IMR-90 (cell line): ENCODE measurements around the gene CAMTA1. TPM values are rescaled to one million over a fixed set of nuclear protein-coding genes. Genes with fewer than 3 reads are reported as not detected.

ENCODE experiments used
- ATAC-seq: fragments of 200-7000 bp; cut with Tn5 transposase; 2 replicates; pipeline ENCODE4 v1.9.1; 2020; ENCODE audit warnings: low read depth, mild to moderate bottlenecking, moderate library complexity
- BruUV-seq: library from RNA; stranded (reverse); fragments of 400-500 nt; replicated peaks from 2 replicates; lab custom pipeline; 2021; lab: Mats Ljungman, UMichigan
- CTCF ChIA-PET: fragments of 300-600 bp; formaldehyde crosslinking; extraction: SDS; loops from one replicate; lab custom pipeline; 2021; ENCODE audit warnings: antibody characterized with exemption; lab: Yijun Ruan, JAX
- POLR2A ChIA-PET: fragments of 300-600 bp; sonication (Branson Sonifier 250); formaldehyde crosslinking; loops from one replicate; lab custom pipeline; 2022; ENCODE audit warnings: antibody characterized with exemption; ENCODE audit not compliant: unreplicated experiment; lab: Charles Lee
- DNase-seq: peaks from one replicate; pipeline ENCODE4 v3.0.0; 2013
- H2AFZ ChIP-seq: replicated peaks from 2 replicates; pipeline ENCODE3; 2013; ENCODE audit warnings: low read length, mild to moderate bottlenecking; ENCODE audit not compliant: poor library complexity
- H2AK5ac ChIP-seq: 2 replicates; pipeline ENCODE4 v1.6.1; 2013; ENCODE audit warnings: low read depth, low read length, inconsistent platforms
- H2AK9ac ChIP-seq: replicated peaks from 2 replicates; pipeline ENCODE3; 2013; ENCODE audit warnings: mild to moderate bottlenecking, low read depth, low read length, moderate library complexity; ENCODE audit not compliant: poor library complexity
- H2BK120ac ChIP-seq: 2 replicates; pipeline ENCODE4 v1.6.1; 2013; ENCODE audit warnings: low read depth, low read length, inconsistent platforms
- H2BK15ac ChIP-seq: 3 replicates; pipeline ENCODE4 v1.6.1; 2013; ENCODE audit warnings: low read depth, low read length, inconsistent platforms
- H2BK20ac ChIP-seq: 2 replicates; pipeline ENCODE4 v1.6.1; 2013; ENCODE audit warnings: low read depth, mild to moderate bottlenecking, inconsistent platforms, low read length, moderate library complexity
- H2BK5ac ChIP-seq: 2 replicates; pipeline ENCODE4 v1.6.1; 2013; ENCODE audit warnings: mild to moderate bottlenecking, low read depth, low read length, inconsistent platforms; ENCODE audit not compliant: poor library complexity, severe bottlenecking
- H3K14ac ChIP-seq: replicated peaks from 2 replicates; pipeline ENCODE4 v1.6.1; 2013; ENCODE audit warnings: low read depth, low read length, inconsistent platforms
- H3K18ac ChIP-seq: 2 replicates; pipeline ENCODE4 v1.6.1; 2013; ENCODE audit warnings: low read depth, low read length, control low read depth
- H3K23ac ChIP-seq: 2 replicates; pipeline ENCODE4 v1.6.1; 2013; ENCODE audit warnings: low read depth, low read length, inconsistent platforms
- H3K27ac ChIP-seq: 2 replicates; pipeline ENCODE4 v1.5.1; 2013; ENCODE audit warnings: mild to moderate bottlenecking, control low read depth, low read length; ENCODE audit not compliant: insufficient read depth
- H3K27me3 ChIP-seq: 2 replicates; pipeline ENCODE4 v1.6.1; 2013; ENCODE audit warnings: low read length; ENCODE audit not compliant: control insufficient read depth, insufficient read depth
- H3K36me3 ChIP-seq: 2 replicates; pipeline ENCODE4 v1.6.1; 2013; ENCODE audit warnings: low read length, mixed read lengths; ENCODE audit not compliant: control insufficient read depth, insufficient read depth
- H3K4ac ChIP-seq: 2 replicates; pipeline ENCODE4 v1.6.1; 2013; ENCODE audit warnings: low read depth, low read length, inconsistent platforms
- H3K4me1 ChIP-seq: 2 replicates; pipeline ENCODE4 v1.6.1; 2013; ENCODE audit warnings: low read length, mixed read lengths; ENCODE audit not compliant: control insufficient read depth, insufficient read depth
- H3K4me2 ChIP-seq: 2 replicates; pipeline ENCODE4 v1.6.1; 2013; ENCODE audit warnings: low read depth, mild to moderate bottlenecking, control low read depth, low read length, moderate library complexity
- H3K4me3 ChIP-seq: 2 replicates; pipeline ENCODE4 v1.5.1; 2013; ENCODE audit warnings: low read depth, mild to moderate bottlenecking, control low read depth, low read length, moderate library complexity; ENCODE audit not compliant: insufficient read depth
- H3K56ac ChIP-seq: 2 replicates; pipeline ENCODE4 v1.6.1; 2013; ENCODE audit warnings: low read length, inconsistent platforms; ENCODE audit not compliant: insufficient read depth; ENCODE audit errors: extremely low read depth
- H3K79me1 ChIP-seq, 2 experiments: 2 replicates each; pipeline ENCODE4 v1.6.1; 2013; ENCODE audit warnings: low read length in 2 of 2, inconsistent platforms in 1 of 2, low read depth in 1 of 2
- H3K9ac ChIP-seq: 2 replicates; pipeline ENCODE4 v1.6.1; 2013; ENCODE audit warnings: low read depth, low read length, control low read depth
- H3K9me1 ChIP-seq: 2 replicates; pipeline ENCODE4 v1.6.1; 2013; ENCODE audit warnings: low read length, inconsistent platforms; ENCODE audit not compliant: insufficient read depth
- H3K9me3 ChIP-seq: 2 replicates; pipeline ENCODE4 v1.6.1; 2013; ENCODE audit warnings: low read length; ENCODE audit not compliant: control insufficient read depth, insufficient read depth
- H4K20me1 ChIP-seq: 2 replicates; pipeline ENCODE4 v1.6.1; 2013; ENCODE audit warnings: low read length, inconsistent platforms; ENCODE audit not compliant: insufficient read depth
- H4K5ac ChIP-seq: 2 replicates; pipeline ENCODE4 v1.6.1; 2013; ENCODE audit warnings: mild to moderate bottlenecking, low read depth, low read length, control low read depth
- H4K8ac ChIP-seq, 2 experiments: 2 replicates each; pipeline ENCODE4 v1.6.1; 2013; ENCODE audit warnings: low read depth in 2 of 2, low read length in 2 of 2, control low read depth in 1 of 2, inconsistent platforms in 1 of 2
- H4K91ac ChIP-seq: 2 replicates; pipeline ENCODE4 v1.6.1; 2013; ENCODE audit warnings: low read depth, low read length, inconsistent platforms; ENCODE audit not compliant: insufficient read depth
- CHD1 ChIP-seq: IDR thresholded peaks from 2 replicates; pipeline ENCODE4 v1.6.1; 2012; ENCODE audit warnings: low read depth, low read length, improper control_type of control experiment
- CTCF ChIP-seq: conservative IDR thresholded peaks from 2 replicates; pipeline ENCODE4 v1.5.1; 2012; ENCODE audit warnings: mild to moderate bottlenecking, low read depth, low read length, improper control_type of control experiment
- ELK1 ChIP-seq: fragments of 150-350 bp; IDR thresholded peaks from 2 replicates; pipeline ENCODE4 v1.6.1; 2016; ENCODE audit warnings: low read depth, mild to moderate bottlenecking, low read length, moderate library complexity, borderline replicate concordance
- MAFK ChIP-seq: IDR thresholded peaks from 2 replicates; pipeline ENCODE4 v1.6.1; 2012; ENCODE audit warnings: low read depth, low read length, improper control_type of control experiment
- MAZ ChIP-seq: IDR thresholded peaks from 2 replicates; pipeline ENCODE4 v1.6.1; 2012; ENCODE audit warnings: low read depth, mild to moderate bottlenecking, low read length, improper control_type of control experiment, moderate library complexity, borderline replicate concordance
- MXI1 ChIP-seq: IDR thresholded peaks from 2 replicates; pipeline ENCODE4 v1.6.1; 2012; ENCODE audit warnings: low read depth, mild to moderate bottlenecking, low read length, moderate library complexity, borderline replicate concordance
- RCOR1 ChIP-seq: IDR thresholded peaks from 2 replicates; pipeline ENCODE4 v1.6.1; 2012; ENCODE audit warnings: mild to moderate bottlenecking, low read length, improper control_type of control experiment; ENCODE audit not compliant: insufficient replicate concordance
- RFX5 ChIP-seq: IDR thresholded peaks from 2 replicates; pipeline ENCODE4 v1.8.0; 2012; ENCODE audit warnings: low read depth, mild to moderate bottlenecking, low read length, moderate library complexity
- SMC3 ChIP-seq: fragments of 150-350 bp; IDR thresholded peaks from 2 replicates; pipeline ENCODE4 v1.6.1; 2016; ENCODE audit warnings: low read depth, mild to moderate bottlenecking, antibody characterized with exemption, low read length, moderate library complexity
- USF2 ChIP-seq: fragments of 150-350 bp; IDR thresholded peaks from 2 replicates; pipeline ENCODE4 v1.6.1; 2017; ENCODE audit warnings: mild to moderate bottlenecking, antibody characterized with exemption, low read length, low read depth
- WGBS, 2 experiments: methylation state at CpG; one replicate each; pipeline versions ENCODE4 v1.1.5 to v1.1.7; 2013; ENCODE audit warnings: missing lambda C conversion rate in 2 of 2; ENCODE audit not compliant: insufficient read length in 1 of 2; ENCODE audit errors: extremely low coverage in 2 of 2; 5-methylcytosine and 5-hydroxymethylcytosine counted together
- dilution Hi-C: fragments of 300-500 bp; cut with HindIII; formaldehyde crosslinking; loops from one replicate; pipeline ENCODE4 v1.14.3; 2018; ENCODE audit warnings: low sequenced_read_pairs; ENCODE audit not compliant: unreplicated experiment
- in situ Hi-C: fragments of 300-500 bp; cut with MboI; formaldehyde crosslinking; loops from 3 replicates; pipeline ENCODE4 v1.14.3; 2019; ENCODE audit warnings: low sequenced_read_pairs, inconsistent platforms, mixed read lengths
- intact Hi-C: fragments of 100-400 bp; cut with micrococcal nuclease; formaldehyde crosslinking; loops from 2 replicates; pipeline ENCODE4 v1.10.0; 2022
- polyA plus RNA-seq, 3 experiments: library from polyadenylated mRNA; depleted of rRNA; stranded (reverse); fragments of >200 nt; gene quantifications; 2 replicates each; pipeline ENCODE4 v1.2.3, GENCODE V29; 2012; ENCODE audit warnings: low replicate concordance in 1 of 3
- total RNA-seq: library from RNA; depleted of rRNA; stranded (reverse); fragments of >200 nt; gene quantifications from 2 replicates; pipeline ENCODE4 v1.2.3, GENCODE V29; 2012

Gene CAMTA1
- total and polyA plus RNA-seq, 2 of the 4 experiments (the other 2 are of a cell fraction), result 35.5 to 74.3 TPM

- Histone ChIP-seq H2BK15ac (no peak overlapping the region), H4K5ac (no peak overlapping the region), H3K56ac (no peak overlapping the region), H3K18ac (no peak overlapping the region), H3K4me1 (no peaks in the 10 kb centered on the region), H3K14ac (no peak overlapping the region), H4K20me1 (no peaks in the 10 kb centered on the region), H3K23ac (no peak overlapping the region), H3K4me2 (no peak overlapping the region), H3K79me1 (no peaks in the 10 kb centered on the region), H4K8ac (no peak overlapping the region), H2AK9ac (no peak overlapping the region), H3K4me3 (no peak overlapping the region), H3K9ac (no peak overlapping the region), H2BK5ac (no peak overlapping the region), H3K4ac (no peak overlapping the region), H3K36me3 (no peaks in the 10 kb centered on the region), H3K9me1 (no peaks in the 10 kb centered on the region), H3K9me3 (no peaks in the 10 kb centered on the region), H3K27me3 (peaks cover 28% of the 10 kb centered on the region; the same call in 1 of the 2 replicates), H2BK120ac (no peak overlapping the region), H2AFZ (no peak overlapping the region), H2AK5ac (no peak overlapping the region), H2BK20ac (no peak overlapping the region), H4K91ac (no peak overlapping the region), H3K27ac (no peak overlapping the region)
- in situ Hi-C loops (no loop called here), dilution Hi-C loops (no loop called here), intact Hi-C loops (no loop called here)
- DNase-seq (no peak), ATAC-seq (no peak)
- 65% methylated on average over 2 of the region's 13 CpGs; no CpG with 5 or more reads in 1 of the 2 experiments for WGBS, 2 experiments
- CTCF ChIA-PET, result interaction anchor here (0.5 kb wide), 1 partner anchor 13 kb away, joined by 3 read pairs; no protein-coding TSS in a partner anchor
- BruUV-seq, result no TSS peak
- POLR2A ChIA-PET, result no interaction called here
- no peak for TF ChIP-seq ELK1
- no peak for TF ChIP-seq MAZ
- no peak for TF ChIP-seq USF2
- TF ChIP-seq MAFK, result no peak
- no peak for TF ChIP-seq CHD1
- TF ChIP-seq SMC3, result no peak
- TF ChIP-seq MXI1, result no peak
- TF ChIP-seq RFX5, result no peak
- TF ChIP-seq RCOR1, result no peak
- no peak for TF ChIP-seq CTCF
Observed at GRCh38 chr1:7634546-7635240, 849.4 kb downstream of the CAMTA1 start.
